ENCODE measurements around the gene TTC1.

DNA sequence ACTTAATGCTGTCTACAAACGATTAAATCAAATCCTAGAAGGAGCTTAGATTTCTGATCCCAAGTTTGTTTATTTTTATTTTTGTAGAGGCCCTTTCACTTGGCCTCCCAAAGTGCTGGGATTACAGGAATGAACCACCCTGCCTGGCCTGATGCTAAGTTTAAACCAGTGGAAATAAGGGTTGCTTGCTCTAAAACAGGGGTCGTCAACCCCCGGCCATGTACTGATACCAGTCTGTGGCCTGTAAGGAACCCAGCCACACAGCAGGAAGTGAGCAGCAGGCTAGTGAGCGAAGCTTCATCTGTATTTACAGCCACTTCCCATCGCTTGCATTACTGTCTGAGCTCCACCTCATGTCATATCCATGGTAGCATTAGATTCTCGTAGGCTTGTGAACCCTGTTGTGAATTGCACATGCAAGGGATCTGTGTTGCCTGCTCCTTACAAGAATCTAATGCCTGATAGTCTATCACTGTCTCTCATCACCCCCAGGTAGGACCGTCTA is 11.4 kb downstream of the TTC1 start:
- TF ChIP-seq, protein P1, sequence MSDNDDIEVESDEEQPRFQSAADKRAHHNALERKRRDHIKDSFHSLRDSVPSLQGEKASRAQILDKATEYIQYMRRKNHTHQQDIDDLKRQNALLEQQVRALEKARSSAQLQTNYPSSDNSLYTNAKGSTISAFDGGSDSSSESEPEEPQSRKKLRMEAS (IDR thresholded peaks at IDR 0.05; ENCODE audit: low read depth): no peak
- TF ChIP-seq, protein P2, sequence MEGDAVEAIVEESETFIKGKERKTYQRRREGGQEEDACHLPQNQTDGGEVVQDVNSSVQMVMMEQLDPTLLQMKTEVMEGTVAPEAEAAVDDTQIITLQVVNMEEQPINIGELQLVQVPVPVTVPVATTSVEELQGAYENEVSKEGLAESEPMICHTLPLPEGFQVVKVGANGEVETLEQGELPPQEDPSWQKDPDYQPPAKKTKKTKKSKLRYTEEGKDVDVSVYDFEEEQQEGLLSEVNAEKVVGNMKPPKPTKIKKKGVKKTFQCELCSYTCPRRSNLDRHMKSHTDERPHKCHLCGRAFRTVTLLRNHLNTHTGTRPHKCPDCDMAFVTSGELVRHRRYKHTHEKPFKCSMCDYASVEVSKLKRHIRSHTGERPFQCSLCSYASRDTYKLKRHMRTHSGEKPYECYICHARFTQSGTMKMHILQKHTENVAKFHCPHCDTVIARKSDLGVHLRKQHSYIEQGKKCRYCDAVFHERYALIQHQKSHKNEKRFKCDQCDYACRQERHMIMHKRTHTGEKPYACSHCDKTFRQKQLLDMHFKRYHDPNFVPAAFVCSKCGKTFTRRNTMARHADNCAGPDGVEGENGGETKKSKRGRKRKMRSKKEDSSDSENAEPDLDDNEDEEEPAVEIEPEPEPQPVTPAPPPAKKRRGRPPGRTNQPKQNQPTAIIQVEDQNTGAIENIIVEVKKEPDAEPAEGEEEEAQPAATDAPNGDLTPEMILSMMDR (IDR thresholded peaks at IDR 0.05): no peak
- no peak for TF ChIP-seq POLR2AphosphoS5 (IDR thresholded peaks at IDR 0.05; ENCODE audit: low read depth, low read length)
- TF ChIP-seq TAF1 (IDR thresholded peaks at IDR 0.05; ENCODE audit: borderline replicate concordance, low read depth, low read length): no peak
- no peak for TF ChIP-seq SIN3A (IDR thresholded peaks at IDR 0.05; ENCODE audit: borderline replicate concordance, low read depth, low read length)
- TF ChIP-seq RAD21 (IDR thresholded peaks at IDR 0.05; ENCODE audit: low read length): no peak

Data from SK-N-SH (cell line).